GM18909 (cell line): ENCODE measurements around the gene C1orf122.

Experiments used
- ATAC-seq: cut with Tn5 transposase; IDR thresholded peaks from one replicate; pipeline ENCODE4 v1.9.1; 2021; ENCODE audit warnings: mild to moderate bottlenecking; ENCODE audit not compliant: unreplicated experiment, poor library complexity

The C1orf122 gene

GRCh38 chr1:37840711-37841110, 33.1 kb downstream of the C1orf122 start:
- no peak for ATAC-seq

- ATAC-seq, result no peak
Measured at GRCh38 chr1:37841652-37842051, 34.1 kb downstream of the C1orf122 start.

- ATAC-seq, result no peak
Measured at GRCh38 chr1:37844536-37844935, 36.9 kb downstream of the C1orf122 start.

- ATAC-seq, result no peak
Measured at GRCh38 chr1:37845049-37845646, 37.6 kb downstream of the C1orf122 start.

GRCh38 chr1:37845786-37846185, 38.2 kb downstream of the C1orf122 start:
- no peak for ATAC-seq

- no peak for ATAC-seq
Measured at GRCh38 chr1:37846647-37847339, 39.2 kb downstream of the C1orf122 start.

GRCh38 chr1:37849480-37849879, 41.9 kb downstream of the C1orf122 start:
- no peak for ATAC-seq

GRCh38 chr1:37850352-37850955, 42.9 kb downstream of the C1orf122 start:
- ATAC-seq, result no peak

GRCh38 chr1:37851262-37851661, 43.7 kb downstream of the C1orf122 start:
- ATAC-seq, result no peak

- ATAC-seq, result no peak
Measured at GRCh38 chr1:37851782-37852210, 44.2 kb downstream of the C1orf122 start.

- no peak for ATAC-seq
Measured at GRCh38 chr1:37853157-37853556, 45.6 kb downstream of the C1orf122 start.

- no peak for ATAC-seq
Measured at GRCh38 chr1:37854406-37854805, 46.8 kb downstream of the C1orf122 start.
